A673 (cell line): Measurements from ENCODE around the gene LTC4S. TPM values are rescaled to one million over a fixed set of nuclear protein-coding genes. Genes with fewer than 3 reads are reported as not detected.

ENCODE experiments used
- BruUV-seq: library from RNA; stranded (reverse); fragments of 400-500 nt; replicated peaks from 2 replicates; lab custom pipeline; 2021; lab: Mats Ljungman, UMichigan
- CTCF ChIA-PET: fragments of 300-600 bp; sonication (Branson Sonifier 250); formaldehyde crosslinking; loops from one replicate; lab custom pipeline; 2022; ENCODE audit warnings: antibody characterized with exemption; lab: Charles Lee
- POLR2A ChIA-PET: fragments of 300-600 bp; sonication (Branson Sonifier 250); formaldehyde crosslinking; loops from one replicate; lab custom pipeline; 2022; ENCODE audit warnings: antibody characterized with exemption; ENCODE audit not compliant: low non-redundant PET; lab: Charles Lee
- DNase-seq: peaks from one replicate; pipeline ENCODE4 v3.0.0-alpha.2; 2015; ENCODE audit warnings: low spot score
- H3K27ac ChIP-seq: fragments of 200-600 bp; sonication (generic); 2 replicates; pipeline ENCODE4 v1.5.1; 2016; ENCODE audit warnings: mixed run types, low read depth, mild to moderate bottlenecking, mixed read lengths, antibody characterized with exemption, low read length; ENCODE audit not compliant: poor library complexity, severe bottlenecking
- H3K27me3 ChIP-seq: fragments of 200-600 bp; sonication (generic); replicated peaks from 2 replicates; pipeline ENCODE4 v1.6.1; 2017; ENCODE audit warnings: mixed run types, low read depth, mild to moderate bottlenecking, mixed read lengths, antibody characterized with exemption, low read length; ENCODE audit not compliant: insufficient read depth, poor library complexity
- H3K36me3 ChIP-seq: fragments of 200-600 bp; sonication (generic); 2 replicates; pipeline ENCODE4 v1.6.1; 2016; ENCODE audit warnings: mixed run types, mild to moderate bottlenecking, mixed read lengths, antibody characterized with exemption, low read length; ENCODE audit not compliant: insufficient read depth, poor library complexity, severe bottlenecking
- H3K4me1 ChIP-seq: fragments of 200-600 bp; sonication (generic); 2 replicates; pipeline ENCODE4 v1.6.1; 2017; ENCODE audit warnings: mixed run types, mild to moderate bottlenecking, mixed read lengths, antibody characterized with exemption, low read length; ENCODE audit not compliant: insufficient read depth, poor library complexity, severe bottlenecking
- H3K4me3 ChIP-seq: fragments of 200-600 bp; sonication (generic); 2 replicates; pipeline ENCODE4 v1.5.1; 2016; ENCODE audit warnings: low read depth, mixed run types, mild to moderate bottlenecking, mixed read lengths, low read length; ENCODE audit not compliant: poor library complexity, severe bottlenecking
- H3K9me3 ChIP-seq: fragments of 200-600 bp; sonication (generic); 2 replicates; pipeline ENCODE4 v1.6.1; 2016; ENCODE audit warnings: mixed run types, low read depth, mild to moderate bottlenecking, mixed read lengths, antibody characterized with exemption, low read length; ENCODE audit not compliant: poor library complexity, severe bottlenecking
- CTCF ChIP-seq: fragments of 300-800, 200-600 bp; sonication (generic); conservative IDR thresholded peaks from 2 replicates; pipeline ENCODE4 v1.5.1; 2017; ENCODE audit warnings: low read depth, mild to moderate bottlenecking, antibody characterized with exemption, low read length, moderate library complexity, mixed read lengths
- EZH2 ChIP-seq: fragments of 200-600 bp; sonication (generic); IDR thresholded peaks from 2 replicates; pipeline ENCODE4 v1.6.1; 2017; ENCODE audit warnings: borderline replicate concordance, low read depth, mild to moderate bottlenecking, mixed read lengths, antibody characterized with exemption, low read length; ENCODE audit not compliant: poor library complexity, severe bottlenecking
- intact Hi-C: fragments of 100-400 bp; cut with micrococcal nuclease; formaldehyde crosslinking; loops from one replicate; pipeline ENCODE4 v1.10.0; 2022; ENCODE audit not compliant: unreplicated experiment
- total RNA-seq: library from RNA; stranded (reverse); gene quantifications from 2 replicates; pipeline ENCODE4 v1.2.3, GENCODE V29; 2021

LTC4S gene
- total RNA-seq, 1 experiment from 2014 or later: 0.58 TPM

- CTCF ChIA-PET: no interaction called here
- POLR2A ChIA-PET: no interaction called here
- DNase-seq: no peak
- Histone ChIP-seq H3K27me3 (no peaks in the 10 kb centered on the region), H3K36me3 (peaks cover 56% of the 10 kb centered on the region), H3K4me3 (no peak overlapping the region), H3K9me3 (no peaks in the 10 kb centered on the region), H3K4me1 (no peaks in the 10 kb centered on the region), H3K27ac (no peak overlapping the region)
- BruUV-seq: no TSS peak
- intact Hi-C loops: no loop called here
- TF ChIP-seq EZH2 (no peak), CTCF (no peak)
Observed at GRCh38 chr5:179832039-179832745, 38.4 kb downstream of the LTC4S start.

- Histone ChIP-seq H3K27me3 (no peaks in the 10 kb centered on the region), H3K27ac (no peak overlapping the region), H3K4me3 (no peak overlapping the region), H3K4me1 (no peaks in the 10 kb centered on the region), H3K36me3 (peaks cover 65% of the 10 kb centered on the region), H3K9me3 (no peaks in the 10 kb centered on the region)
- intact Hi-C loops: no loop called here
- CTCF ChIA-PET: no interaction called here
- no TSS peak for BruUV-seq
- POLR2A ChIA-PET: no interaction called here
- TF ChIP-seq EZH2 (no peak), CTCF (no peak)
- DNase-seq: no peak
Observed at GRCh38 chr5:179833056-179833708, 39.4 kb downstream of the LTC4S start.

GRCh38 chr5:179833709-179834070, 39.9 kb downstream of the LTC4S start:
- Histone ChIP-seq H3K9me3 (no peaks in the 10 kb centered on the region), H3K27ac (no peak overlapping the region), H3K4me3 (no peak overlapping the region), H3K27me3 (no peaks in the 10 kb centered on the region), H3K4me1 (no peaks in the 10 kb centered on the region), H3K36me3 (peaks cover 63% of the 10 kb centered on the region)
- no peak for TF ChIP-seq CTCF
- TF ChIP-seq EZH2: no peak
- POLR2A ChIA-PET: no interaction called here
- CTCF ChIA-PET: no interaction called here
- DNase-seq: no peak
- BruUV-seq: no TSS peak
- intact Hi-C loops: no loop called here
